HEK293 (cell line): ENCODE measurements around the gene RNASEH2C.

Experiments used
- BCL11A ChIP-seq: fragments of 450-650 bp; formaldehyde crosslinking; IDR thresholded peaks from 2 replicates; pipeline ENCODE4 v1.5.1; 2016; ENCODE audit warnings: low read depth, missing biosample characterization, missing genetic modification characterization
- CTCF ChIP-seq: fragments of 450-650 bp; formaldehyde crosslinking; IDR thresholded peaks from 2 replicates; pipeline ENCODE4 v1.5.1; 2016; ENCODE audit warnings: missing biosample characterization, missing genetic modification characterization
- MEIS1 ChIP-seq: sonication (generic); formaldehyde crosslinking; IDR thresholded peaks from 2 replicates; pipeline ENCODE4 v1.8.1; 2022; ENCODE audit warnings: missing genetic modification reagents, mild to moderate bottlenecking, borderline replicate concordance
- YY1 ChIP-seq: fragments of 450-650 bp; formaldehyde crosslinking; IDR thresholded peaks from 2 replicates; pipeline ENCODE4 v1.5.1; 2018; ENCODE audit warnings: missing biosample characterization, missing genetic modification characterization
- ZNF274 ChIP-seq, 2 experiments: fragments of 200-500 bp in 1 of 2; fragments of 450-650 bp in 1 of 2; sonication (Bioruptor generic) in 1 of 2; formaldehyde crosslinking in 1 of 2; IDR thresholded peaks; 2 replicates each; pipeline versions ENCODE4 v1.5.1 to v1.6.1; 2014 to 2016; ENCODE audit warnings: borderline replicate concordance in 1 of 2, inconsistent platforms in 1 of 2, low read length in 1 of 2, missing biosample characterization in 1 of 2, missing genetic modification characterization in 1 of 2
- ZNF416 ChIP-seq: fragments of 450-650 bp; formaldehyde crosslinking; IDR thresholded peaks from 2 replicates; pipeline ENCODE4 v1.5.1; 2016; ENCODE audit warnings: missing biosample characterization, missing genetic modification characterization
- ZNF704 ChIP-seq: fragments of 450-650 bp; formaldehyde crosslinking; IDR thresholded peaks from 2 replicates; pipeline ENCODE4 v1.5.1; 2016; ENCODE audit warnings: missing biosample characterization, missing genetic modification characterization

- TF ChIP-seq CTCF (tag by site-specific recombination) (no peak), BCL11A (tag by site-specific recombination) (no peak), ZNF274 (IDR thresholded peaks at IDR 0.05; ENCODE audit: low read length) (no peak), ZNF274 (tag by site-specific recombination; IDR thresholded peaks at IDR 0.05; ENCODE audit: borderline replicate concordance) (no peak), MEIS1 (CRISPR knock-in tag) (no peak), YY1 (tag by site-specific recombination) (no peak), ZNF416 (tag by site-specific recombination) (no peak), ZNF704 (no peak)
Observed at GRCh38 chr11:65703846-65704245, 16.8 kb downstream of the RNASEH2C start.
